ENCODE data around the gene ANKH.

The ANKH gene

DNA sequence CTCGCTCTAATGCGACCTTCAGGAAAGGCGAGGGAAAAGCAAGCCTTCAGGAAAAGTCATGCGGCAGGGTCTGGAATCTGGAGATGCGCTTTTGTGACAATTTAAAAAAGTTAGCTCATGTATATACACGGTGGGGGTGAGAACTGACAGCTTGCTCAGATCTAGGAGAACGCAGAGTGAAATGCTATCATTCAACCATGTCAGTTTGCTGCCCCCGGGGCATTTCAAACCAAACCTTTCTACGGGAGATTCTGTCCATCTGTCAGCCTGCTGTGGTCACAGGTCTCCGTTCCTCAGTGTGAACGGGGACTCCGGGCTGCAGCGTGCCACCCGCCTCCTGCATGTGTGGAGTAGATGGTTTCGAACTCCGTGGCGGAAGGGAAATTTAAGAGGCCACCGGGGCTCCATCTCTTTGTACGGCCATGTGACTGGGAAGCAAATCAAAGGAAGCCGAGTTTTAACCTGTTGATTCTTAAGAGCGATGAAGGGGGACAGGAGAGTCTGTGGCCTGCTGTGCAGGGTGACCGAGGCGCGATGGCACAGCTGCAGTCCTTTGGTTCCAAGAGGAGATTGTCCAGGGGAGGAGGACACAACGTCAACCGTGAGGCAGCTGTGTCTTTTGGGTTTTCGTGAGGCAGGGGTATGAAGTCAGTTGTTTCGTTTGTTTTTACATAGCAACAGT, 161.1 kb downstream of the ANKH start:
- DNase-seq, result no peak

DNA sequence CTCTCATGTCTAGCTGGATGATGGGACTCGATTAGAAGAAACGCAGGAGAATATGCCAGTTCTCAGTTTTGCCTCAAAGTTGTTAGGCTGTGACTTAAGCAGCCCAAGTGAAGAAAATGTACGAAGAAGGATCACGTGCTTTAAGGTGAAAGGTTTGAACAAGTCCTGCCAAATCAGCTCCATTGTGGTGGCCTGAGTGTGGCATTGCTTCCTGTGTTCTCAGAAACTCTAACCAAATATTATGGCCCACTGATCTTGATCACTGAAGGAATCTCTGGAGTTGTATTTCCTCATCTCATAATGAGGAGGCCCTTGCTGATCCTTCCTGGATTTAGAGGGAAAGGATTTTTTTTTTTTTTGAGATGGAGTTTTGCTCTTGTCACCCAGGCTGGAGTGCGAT, 163.0 kb downstream of the ANKH start:
- no peak for DNase-seq

DNA sequence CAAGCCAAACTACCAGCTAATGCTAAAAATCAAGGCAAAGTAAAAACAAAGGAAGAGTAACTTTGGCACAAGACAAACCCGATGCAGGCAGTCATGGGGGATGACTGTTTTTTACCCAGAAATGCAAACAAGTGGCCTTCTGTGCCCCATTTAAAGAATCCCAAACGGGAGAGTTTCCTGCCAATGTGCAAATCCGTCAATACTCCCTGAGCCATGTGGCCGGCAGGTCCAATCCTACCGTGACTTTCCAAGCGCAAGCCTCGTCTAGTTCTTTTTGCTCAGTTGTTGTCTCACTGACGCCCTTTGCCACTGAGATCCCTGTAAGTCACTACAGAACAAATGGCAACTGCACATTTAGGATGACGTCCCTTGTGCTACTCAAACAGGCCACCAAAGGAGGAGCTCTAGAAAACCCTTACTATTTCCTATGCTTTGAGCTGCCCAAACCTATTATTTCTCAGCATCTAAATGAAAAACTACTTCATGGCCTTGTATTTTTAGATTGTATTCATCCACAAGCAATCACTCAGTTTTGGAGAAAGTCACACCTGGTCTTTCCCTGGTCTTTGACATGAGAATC, 163.7 kb downstream of the ANKH start:
- DNase-seq, result no peak

DNA sequence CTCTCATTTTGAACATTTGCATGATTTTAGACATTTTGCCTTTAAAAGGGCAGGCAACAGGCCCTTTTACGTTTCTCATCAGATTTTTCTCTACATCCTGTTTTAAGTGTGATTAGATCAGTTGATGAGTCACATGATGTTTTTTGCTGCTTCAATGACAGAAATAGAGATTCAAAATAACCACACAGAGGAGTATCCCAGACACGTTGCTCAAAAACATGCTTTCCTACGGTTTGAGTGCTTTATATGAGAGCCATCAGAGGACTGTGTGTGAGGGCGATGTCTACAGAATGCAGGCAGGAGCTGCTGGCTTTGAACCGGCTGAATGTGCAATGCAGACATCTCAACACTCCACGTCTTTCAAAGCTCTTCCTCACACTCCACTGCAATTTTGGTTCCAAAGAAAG, 165.0 kb downstream of the ANKH start:
- no peak for DNase-seq

DNA sequence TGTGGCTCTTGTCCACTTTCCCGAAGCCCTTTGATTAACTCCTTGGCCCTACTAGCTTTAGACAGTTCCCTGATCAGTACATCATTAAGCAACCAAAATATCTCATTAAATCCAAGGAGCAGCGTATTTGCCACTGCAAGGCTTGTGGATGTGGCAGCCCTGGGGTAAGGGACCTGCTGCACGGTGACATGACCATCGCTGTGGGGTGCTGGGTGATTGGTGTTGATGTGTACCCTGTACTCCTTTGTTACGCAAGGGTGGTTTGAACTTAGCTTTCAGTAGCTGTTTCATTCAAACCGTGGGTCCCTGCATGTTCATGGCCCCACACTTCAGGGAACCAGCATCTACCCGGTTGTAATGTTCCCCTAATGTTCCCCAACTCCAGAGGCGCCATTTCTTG, 166.0 kb downstream of the ANKH start:
- no peak for DNase-seq

DNA sequence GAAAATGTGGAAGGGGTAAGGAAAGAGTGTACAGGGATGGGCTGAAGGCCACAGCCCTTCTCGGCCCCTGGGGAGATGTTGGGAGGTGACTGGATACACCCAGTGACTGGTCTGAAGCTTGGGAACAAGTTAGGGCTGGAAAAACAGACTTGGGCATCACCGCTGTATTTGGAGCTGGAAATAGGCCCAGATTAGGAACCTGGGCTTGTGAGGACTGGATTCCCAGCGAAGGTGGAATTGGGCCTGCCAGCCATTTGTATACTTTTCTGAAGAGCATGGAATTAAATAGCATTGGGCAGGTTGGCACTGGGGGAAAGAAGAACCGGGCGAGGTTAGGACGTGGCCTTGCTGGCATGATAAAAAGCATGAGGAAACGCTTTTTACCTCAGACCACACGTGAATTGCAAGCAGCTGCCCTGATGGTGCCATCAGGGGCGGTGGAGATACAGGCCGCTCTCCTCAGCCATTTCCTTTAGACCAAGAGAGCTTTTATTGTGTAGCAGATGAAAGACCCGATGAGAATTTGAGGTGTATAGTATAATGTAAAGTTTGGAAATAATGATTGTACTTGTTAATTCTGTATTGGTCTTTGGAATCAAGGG, 169.2 kb downstream of the ANKH start:
- DNase-seq, result no peak

DNA sequence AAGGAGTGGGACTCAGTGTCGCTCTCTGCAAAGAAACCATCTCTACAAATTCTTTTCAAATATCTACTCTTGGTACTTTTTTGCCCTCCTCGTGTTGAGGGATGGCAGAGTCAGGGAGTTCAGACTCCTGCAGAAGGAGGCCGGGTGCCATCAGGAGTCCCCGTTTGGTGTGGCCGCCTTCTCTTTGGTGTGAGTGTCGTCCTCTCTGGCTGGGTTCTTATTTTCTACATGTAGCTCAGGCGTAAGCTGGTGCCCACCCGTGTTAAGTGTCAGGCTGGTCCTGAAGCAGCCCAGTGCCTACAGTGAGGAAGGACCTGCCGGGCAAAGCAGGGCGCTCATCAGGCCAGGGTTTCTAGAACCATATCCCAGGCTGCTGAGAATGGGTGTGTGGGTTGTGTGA, 170.0 kb downstream of the ANKH start:
- no peak for DNase-seq

DNA sequence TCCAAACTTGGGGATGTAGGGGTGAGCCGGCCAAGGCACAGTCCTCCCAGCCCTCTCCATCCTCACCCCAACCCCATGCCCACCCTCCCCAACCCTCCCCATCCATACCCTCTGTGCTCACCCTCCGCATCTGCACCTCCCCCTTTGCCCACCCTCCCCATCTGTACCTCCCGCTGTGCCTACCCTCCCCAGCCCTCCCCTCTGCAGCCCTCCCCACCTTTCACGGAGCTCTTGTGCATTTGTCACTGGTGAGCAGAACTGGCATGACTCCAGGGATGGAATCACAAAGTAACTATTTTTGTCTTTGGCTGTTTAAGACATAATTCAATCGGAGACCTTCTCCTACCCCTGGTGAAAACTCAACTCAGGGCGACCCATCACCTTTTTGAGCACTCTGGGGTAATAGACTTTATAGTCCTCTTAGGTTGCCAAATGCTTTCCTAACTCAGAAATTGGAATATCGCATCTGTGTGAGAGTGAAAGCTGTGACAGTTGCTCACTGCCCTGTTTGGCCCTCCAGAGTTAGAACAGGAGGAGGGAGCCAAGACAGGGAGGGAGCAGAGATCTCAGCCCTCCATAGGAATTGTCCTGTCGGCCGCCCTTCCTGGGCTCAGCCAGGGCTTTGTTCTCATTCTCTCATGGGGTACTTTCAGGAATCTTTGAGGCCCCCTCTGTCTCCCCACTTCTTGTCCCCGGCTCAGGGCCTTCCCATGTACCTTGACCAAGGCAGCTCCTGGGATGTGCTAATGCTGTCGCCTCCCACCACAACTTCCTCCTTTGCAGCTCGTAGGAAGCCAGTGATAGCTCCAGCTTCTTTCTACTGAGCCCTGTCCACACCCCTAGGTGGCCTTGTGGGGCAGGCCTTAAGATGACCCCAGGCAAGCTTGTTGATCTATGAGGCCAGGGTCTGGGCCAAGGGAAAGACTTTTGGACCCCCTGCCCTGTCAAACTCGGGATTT, 170.8 kb downstream of the ANKH start:
- no peak for DNase-seq

DNA sequence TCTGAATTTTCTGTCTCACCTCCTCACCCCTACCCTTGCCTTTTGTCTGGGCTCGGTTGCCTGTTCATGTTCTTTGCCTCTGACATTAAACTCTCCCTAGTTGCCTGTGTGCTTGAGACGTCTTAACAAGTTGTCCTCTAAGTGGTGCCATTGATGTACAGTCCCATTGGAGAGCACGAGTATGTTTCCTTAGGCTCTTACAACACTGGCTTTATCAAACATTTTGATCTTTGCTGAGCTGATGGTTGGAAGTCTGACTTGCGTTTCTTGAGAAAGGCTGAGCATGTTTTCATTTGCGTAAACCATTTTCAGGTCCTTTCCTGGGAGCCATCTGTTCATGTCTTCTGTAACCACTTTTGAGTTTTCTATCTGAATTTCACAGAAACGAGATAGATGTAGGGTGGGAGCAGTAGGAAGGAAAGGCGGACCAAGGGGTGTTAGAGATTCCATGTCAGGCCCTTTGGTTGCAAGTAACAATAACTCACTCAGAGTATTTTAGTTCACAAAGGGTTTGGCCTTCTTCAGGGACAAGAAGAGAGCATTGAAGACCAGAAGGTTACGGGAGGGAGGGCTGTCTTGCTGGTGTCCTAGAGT, 171.7 kb downstream of the ANKH start:
- no peak for DNase-seq

DNA sequence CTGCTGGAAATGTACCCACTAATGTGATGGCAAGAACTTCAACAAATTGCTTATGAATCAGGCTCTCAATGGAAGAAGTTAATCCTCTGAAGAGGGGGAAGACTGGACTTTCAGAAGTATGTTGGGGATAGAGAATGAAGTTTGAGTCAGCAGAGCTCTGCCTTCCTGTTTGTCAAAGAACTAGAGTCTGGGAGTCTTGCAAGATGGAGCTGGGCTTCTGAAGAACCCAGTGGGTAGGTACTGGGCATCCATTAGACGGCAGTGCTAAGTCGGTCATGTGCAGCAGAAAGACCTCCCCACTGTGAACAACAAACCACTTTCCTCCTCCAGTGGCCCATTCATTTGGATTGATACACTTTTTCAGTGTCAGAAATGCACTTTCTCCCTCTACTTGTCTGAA, 172.4 kb downstream of the ANKH start:
- DNase-seq, result no peak

DNA sequence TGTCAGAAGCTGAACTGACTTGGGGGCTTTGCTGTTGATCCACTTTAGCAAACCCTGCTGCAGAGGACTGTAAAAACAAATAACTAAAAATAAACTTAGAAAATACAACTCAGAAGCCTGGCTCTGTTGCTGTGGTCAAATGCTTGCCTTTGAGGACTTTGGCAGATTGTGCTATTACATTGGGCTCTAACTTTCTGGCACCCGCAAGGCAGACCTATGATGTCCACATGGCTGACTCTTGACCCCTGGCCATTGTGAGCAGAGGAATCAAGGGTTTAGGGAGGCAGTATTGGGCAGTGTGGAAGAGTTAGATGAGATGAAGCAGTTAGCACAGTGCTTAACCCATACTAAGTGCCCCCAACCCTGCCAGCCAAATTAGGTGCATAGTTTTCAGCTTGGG, 173.1 kb downstream of the ANKH start:
- no peak for DNase-seq

DNA sequence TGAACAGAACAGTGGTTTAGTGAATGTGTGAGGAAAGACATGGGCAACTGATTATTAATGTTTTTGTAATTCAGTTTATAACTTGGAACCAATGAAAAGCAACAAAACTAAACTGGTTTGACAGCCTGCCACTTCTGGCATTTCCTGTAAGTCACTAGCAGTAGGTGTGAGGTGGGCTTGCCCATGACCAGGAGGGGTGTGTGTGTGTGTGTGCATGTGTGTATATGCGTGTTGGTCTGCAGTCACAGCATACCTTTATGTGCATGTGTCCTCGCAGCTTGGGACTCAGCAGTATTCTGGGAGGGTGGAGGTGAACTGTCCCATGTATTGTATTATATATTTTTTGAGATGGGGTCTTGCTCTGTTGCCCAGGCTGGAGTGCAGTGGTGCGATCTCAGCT, 174.7 kb downstream of the ANKH start:
- no peak for DNase-seq

DNA sequence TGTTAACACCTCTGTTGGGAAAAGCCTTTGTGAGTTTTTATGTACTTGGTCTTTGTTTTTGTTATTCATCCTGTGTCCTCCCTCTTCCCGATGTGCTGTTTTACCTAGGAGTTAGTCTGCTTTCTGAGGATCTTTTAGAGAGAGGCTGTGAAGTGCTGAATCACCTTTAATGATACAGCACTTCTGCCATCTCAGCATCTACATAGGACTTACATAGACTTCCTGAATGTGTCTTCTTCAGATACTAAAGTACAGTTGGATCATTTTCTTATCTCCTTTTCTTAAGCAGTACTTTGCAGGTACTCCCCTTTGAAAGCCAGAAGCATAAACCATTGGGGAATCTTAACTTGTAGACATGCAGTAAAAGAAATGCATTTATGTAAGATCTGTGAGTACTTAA, 175.5 kb downstream of the ANKH start:
- DNase-seq, result no peak

DNA sequence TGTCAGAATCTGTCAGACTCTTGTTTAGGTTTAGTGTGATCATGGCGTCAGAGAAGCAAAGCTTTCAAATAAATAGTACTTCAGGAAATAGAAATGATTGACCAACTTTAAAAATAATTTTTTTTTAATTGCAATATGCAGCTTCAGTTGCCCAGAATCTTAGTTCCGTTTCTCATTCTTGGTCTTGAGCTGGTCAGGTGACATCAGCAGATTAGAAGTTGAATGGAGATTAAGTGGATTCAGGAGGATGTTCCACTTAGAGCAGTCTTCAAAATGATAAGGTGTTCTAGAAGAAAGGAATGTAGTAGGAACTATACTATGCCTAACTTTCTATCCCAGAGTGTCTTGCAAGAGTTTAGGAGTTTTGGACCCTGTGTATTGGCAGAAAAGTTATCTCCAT, 176.4 kb downstream of the ANKH start:
- DNase-seq, result no peak

DNA sequence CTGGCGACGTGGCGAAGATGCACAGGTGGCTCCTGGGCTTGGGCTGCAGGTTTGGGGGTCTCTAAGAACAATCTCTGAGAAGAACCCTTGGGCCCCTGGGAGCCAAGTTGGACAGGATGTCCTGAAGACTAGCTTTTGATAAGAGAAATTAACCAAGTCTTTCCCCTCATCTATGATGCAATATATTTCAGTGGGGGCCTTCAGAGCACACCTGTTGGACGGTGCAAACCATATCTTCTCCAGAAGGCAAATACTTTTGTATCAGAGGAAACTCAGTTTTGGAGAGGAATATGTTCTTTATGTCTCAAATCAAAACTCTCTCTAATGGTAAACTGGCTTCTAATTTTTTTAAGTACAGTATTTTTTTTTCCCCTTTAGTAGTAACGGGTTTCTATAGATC, 178.5 kb downstream of the ANKH start:
- DNase-seq, result no peak

DNA sequence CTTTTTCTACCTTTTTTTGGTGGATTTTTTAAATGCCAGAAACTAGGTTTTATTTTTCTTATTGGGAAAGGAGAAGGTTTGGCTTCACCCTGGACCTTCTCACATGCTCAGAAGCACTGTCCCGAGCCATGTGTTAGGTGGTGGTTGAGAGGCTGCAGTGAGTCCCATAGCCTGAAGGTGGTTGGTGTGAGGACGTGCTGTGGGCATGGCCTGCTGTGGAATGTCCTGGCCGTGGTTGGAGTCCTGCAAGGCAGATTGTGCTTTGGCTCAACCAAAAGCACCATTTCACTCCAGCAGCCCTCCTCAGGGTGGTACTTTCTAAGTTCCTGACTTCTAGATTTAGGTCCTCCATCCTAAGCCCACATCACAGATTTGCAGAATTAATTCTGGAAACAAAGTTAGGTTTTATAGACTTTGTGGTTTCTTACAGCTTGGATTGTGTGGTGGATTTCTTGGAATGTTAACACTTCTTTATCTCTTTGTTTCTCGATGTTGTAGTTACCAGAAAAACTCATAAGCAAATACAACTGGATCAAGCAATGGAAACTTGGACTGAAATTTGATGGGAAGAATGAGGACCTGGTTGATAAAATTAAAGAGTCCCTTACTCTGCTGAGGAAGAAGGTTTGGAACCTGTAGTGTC, 184.4 kb downstream of the ANKH start:
- DNase-seq, result no peak

DNA sequence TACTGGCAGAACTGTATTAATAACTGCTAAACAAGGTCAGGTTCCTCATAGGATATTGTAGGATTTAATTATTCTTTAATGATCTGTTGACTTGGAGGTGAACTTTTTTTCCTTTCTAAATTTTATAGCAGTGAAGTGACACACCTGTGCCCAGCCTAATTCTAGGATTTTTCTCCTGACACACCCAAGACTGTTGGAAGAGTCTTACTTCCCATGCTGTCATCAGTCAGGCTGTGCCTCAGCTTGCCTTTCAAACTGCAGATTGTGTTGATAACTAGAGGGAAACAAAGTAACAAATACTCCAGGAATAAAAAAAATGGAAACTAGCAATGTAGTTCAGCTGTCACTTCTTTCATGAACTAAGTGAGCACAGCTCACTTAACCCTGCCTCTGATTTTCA, 185.1 kb downstream of the ANKH start:
- no peak for DNase-seq

DNA sequence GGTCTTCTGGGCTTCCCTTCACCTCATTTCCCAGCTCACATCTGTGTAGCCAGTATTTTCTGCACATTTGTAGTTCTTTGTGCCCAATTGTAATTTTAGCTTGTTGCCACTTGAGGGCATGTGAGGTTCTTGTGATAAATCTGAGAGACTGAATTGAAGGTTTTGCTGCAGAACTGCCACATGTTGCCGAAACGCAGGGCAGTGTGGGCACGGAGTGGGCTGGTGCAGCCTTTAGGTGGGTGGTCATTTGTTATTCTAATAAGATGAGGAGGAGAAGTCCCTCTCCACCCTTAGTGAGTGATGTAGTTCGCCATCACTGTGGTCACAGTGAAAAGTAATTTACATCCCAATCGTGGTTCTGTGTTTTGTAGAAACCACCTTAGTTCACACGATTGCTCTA, 185.8 kb downstream of the ANKH start:
- peak; percentile 37 for DNase-seq

DNA sequence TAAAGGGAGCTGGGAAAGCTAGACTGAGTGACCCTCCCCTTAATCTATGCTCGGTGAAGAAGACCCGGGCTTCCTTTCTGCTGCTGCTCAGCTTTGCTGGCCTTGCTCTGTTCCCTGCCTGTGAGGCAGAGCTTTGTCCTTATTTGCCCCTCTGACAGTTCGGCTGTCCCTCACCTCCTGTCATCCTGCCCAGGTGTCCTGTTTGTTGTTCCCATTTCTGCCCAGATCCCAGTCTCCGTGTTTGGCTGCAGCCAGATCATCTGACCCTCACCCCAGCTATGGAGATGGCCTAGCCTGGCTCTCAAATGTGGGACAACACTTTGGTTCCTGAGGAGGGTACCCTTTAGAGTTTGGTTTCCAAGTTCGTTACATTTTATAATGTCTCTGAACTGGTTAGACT, 186.8 kb downstream of the ANKH start:
- no peak for DNase-seq

DNA sequence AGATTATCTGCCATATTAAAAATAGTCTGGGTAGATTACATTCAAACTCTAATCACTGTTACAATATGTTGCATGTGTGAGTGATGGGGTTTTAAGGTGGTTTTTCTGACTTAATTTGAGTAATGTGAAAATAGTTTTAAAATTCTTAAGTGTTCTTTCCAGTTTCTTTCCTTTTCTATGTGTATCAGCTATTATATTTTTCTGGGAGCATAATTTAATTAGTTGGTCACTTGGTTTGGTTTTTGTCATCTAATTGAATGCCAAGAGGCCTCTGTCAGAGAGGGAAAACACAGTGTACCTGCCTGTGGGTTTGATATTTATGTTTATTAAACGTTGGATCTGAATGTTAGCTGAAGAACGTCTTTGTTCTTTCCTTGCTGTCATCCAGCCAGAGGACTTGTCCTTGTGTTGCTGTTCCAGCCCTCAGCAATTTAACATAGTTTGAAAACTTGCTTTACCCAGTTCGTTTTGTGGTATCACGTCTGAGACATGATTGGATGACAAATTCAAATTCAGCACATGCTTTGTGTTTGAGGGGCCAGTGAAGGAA, 187.6 kb downstream of the ANKH start:
- no peak for DNase-seq

DNA sequence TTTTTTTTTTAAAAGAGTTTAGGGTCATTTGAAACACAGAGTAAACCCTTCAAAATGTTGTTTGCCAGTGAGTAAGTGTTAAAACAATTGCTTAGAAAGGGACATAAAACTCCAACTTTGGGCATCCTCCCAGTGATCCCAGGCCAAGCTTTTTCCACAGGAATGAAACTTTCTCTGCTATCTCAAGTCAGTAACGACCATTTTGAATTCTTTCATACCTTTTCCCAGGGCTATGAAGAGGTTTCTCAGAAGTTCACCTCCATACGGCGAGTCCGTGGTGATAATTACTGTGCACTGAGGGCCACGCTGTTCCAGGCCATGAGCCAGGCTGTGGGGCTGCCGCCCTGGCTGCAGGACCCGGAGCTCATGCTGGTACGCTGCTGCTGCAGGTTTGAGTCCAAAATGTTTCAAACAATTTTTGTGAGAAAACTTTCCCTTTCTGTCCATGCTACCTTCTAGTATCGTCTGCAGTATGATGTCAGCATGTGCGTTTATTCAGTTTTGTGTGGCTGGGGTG, 190.3 kb downstream of the ANKH start:
- no peak for DNase-seq

DNA sequence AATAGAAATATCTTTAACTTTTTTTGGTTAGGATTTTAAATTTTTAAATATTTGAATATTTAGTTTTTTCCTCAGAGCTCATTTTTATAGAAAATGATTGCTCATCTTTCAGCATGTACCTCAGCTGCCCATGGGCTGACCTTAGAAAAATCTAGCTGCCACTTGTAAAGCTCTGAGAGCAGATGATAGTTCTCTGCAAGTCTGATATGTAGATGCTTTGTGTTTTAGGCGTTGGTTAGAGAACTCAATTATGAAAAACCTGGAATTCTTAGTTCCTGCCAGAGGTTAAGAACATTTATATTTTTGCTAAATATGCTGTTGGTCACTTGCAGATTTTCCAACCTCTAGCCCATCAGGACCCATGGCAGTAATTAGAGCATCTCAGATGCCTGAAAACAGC, 192.0 kb downstream of the ANKH start:
- DNase-seq, result no peak

Measured in activated naive CD4-positive, alpha-beta T cell treated with anti-CD3 and anti-CD28 coated beads, Interleukin-2, amount 50 U/mL, for 16 hours (primary cell).